ENCODE data around the gene GFRA1.
"Not testable (repeated sequence)": the region's sequence is repeated elsewhere in the genome, so short reads cannot be mapped to it uniquely, and the experiment has no call there.

The GFRA1 gene

DNA sequence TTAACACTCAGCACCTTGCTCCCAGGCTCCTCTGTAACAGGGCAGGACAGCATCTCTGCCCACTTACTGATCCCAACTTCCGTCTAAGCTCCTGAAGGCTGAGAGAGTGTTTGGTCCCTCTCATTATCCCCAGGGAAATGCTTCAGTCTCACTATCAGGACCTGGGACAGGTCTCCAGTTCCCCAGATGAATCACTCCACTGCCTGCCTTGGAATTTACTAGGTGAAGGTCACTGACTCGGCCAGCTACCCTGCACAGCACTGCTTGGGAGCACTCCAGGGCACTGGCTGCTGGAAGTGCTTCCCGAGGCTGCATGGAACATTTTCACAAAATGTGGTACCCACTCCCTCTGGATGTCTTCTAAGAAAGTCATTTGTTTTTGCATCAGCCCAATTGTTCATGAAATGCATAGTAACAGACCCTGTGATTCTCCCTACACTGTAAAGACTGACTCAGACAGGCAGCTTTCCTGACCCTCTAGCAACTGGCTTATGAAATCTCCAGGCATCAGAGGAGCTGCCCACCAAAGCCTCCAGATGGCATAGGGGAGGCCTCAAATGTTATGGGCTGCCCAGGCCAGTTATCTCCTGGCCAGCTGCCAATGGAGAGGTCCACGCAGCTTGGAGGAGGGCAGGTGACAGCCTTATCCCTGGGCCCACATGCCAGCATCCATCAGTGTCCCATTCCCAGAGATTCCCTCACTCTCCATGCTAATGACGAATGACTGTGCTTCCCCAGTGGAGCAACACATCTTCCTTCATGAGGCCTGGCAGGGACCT lies 89.1 kb downstream of the GFRA1 start:
- Histone ChIP-seq H3K9ac (ENCODE audit: low read depth, low read length) (no peak overlapping the region), H3K36me3 (ENCODE audit: insufficient read depth, low read length) (no peaks in the 10 kb centered on the region), H3K9me3 (ENCODE audit: control insufficient read depth, insufficient read depth, low read length) (no peaks in the 10 kb centered on the region), H3K4me1 (ENCODE audit: insufficient read depth, low read length) (no peaks in the 10 kb centered on the region)

DNA sequence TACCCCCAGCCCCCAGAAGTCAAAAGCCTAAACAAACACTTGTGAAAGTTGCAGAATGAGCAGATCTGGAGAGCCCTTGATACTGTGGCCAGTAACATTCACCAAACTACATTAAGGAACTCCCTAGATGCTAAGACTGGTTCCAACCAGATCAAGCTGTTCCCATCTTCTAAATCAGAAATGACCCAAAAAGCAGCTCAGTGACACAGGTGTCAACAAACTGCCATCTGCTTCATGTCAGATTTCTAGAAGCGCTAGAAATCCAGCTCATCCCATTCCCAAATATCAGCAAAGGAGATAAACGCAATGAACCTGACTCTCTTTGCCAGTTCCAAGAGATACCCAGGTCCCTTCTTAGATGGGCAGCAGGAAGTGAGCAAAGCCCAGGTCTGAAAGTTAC lies 90.6 kb downstream of the GFRA1 start:
- Histone ChIP-seq H3K9ac (ENCODE audit: low read depth, low read length) (no peak overlapping the region), H3K36me3 (ENCODE audit: insufficient read depth, low read length) (no peaks in the 10 kb centered on the region), H3K4me1 (ENCODE audit: insufficient read depth, low read length) (no peaks in the 10 kb centered on the region)

DNA sequence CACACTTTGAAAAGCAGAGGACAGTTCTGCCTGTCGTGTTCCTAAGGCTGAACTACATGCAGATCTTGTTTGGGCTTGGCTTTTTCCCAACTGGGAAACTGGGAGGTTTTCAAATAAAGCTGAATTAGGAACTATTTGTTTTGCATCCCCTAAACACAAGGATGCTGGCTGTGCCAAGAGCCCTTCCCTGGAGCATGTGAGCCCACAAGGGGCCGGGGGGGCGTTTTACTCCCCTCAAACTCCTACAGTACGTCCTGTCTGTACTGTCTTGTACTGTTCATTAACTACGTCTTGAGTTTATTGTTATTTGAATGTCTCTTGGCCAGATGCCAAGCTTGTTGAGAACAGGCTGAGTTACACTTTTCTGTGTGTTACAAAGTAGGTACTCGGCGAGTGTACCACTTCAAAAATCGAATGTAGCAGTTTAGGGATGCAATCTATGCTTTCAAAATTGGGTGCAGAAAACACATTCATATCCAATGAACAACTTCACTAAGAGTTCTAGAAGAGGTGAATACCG lies 94.9 kb downstream of the GFRA1 start:
- Histone ChIP-seq H3K36me3 (ENCODE audit: insufficient read depth, low read length) (no peaks in the 10 kb centered on the region), H3K4me1 (ENCODE audit: insufficient read depth, low read length) (no peaks in the 10 kb centered on the region), H3K9ac (ENCODE audit: low read depth, low read length) (no peak overlapping the region), H3K9me3 (ENCODE audit: control insufficient read depth, insufficient read depth, low read length) (no peaks in the 10 kb centered on the region)

More for the DNA sequence above, 90.6 kb downstream of the GFRA1 start:
- H3K9me3 ChIP-seq (ENCODE audit: control insufficient read depth, insufficient read depth, low read length): no peaks in the 10 kb centered on the region

DNA sequence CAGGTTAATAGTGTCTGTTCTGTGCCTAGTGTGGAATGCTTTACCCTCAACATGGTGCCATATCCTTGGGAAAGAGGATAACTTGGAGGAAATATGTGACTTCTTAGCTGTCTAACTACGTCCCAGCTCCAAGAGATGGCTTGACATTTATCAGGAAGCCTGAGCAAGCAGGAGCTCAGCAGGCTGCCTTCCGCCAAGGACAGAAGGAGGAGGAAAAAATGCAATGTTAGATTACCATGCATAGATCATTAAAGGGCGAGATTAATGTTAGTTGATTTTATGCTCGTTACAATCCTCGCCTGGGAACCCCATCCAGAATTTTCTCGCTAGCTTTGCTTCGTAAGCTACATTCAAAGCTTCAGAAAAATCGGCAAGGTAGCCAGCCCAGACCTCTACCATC lies 97.8 kb downstream of the GFRA1 start:
- Histone ChIP-seq H3K9me3 (ENCODE audit: control insufficient read depth, insufficient read depth, low read length) (no peaks in the 10 kb centered on the region), H3K4me1 (ENCODE audit: insufficient read depth, low read length) (peaks cover 3% of the 10 kb centered on the region; the same call in 1 of the 2 replicates), H3K9ac (ENCODE audit: low read depth, low read length) (no peak overlapping the region), H3K36me3 (ENCODE audit: insufficient read depth, low read length) (no peaks in the 10 kb centered on the region)

DNA sequence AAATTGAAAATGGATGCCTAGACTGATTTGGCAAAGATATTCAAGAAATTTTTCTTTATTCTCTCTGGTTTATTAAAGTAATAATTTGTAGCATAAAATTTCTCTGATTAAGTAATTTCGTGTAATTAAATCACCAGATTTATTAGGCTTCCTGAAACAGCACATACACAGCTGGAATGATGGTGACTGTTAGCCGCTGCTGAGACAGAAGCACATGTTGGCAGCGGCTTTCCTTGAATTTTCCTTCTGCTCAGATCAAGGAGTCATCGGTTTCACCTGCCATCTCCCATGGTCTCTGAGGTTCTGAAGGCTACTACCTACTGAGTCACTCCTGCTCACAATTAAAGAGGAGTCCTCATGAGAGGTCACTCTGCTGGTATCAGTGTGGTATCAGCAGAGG lies 101.5 kb downstream of the GFRA1 start:
- peaks cover 3% of the 10 kb centered on the region; the same call in 1 of the 2 replicates for H3K4me1 ChIP-seq (ENCODE audit: insufficient read depth, low read length)
- no peaks in the 10 kb centered on the region for H3K9me3 ChIP-seq (ENCODE audit: control insufficient read depth, insufficient read depth, low read length)
- no peak overlapping the region for H3K9ac ChIP-seq (ENCODE audit: low read depth, low read length)
- H3K36me3 ChIP-seq (ENCODE audit: insufficient read depth, low read length): no peaks in the 10 kb centered on the region

DNA sequence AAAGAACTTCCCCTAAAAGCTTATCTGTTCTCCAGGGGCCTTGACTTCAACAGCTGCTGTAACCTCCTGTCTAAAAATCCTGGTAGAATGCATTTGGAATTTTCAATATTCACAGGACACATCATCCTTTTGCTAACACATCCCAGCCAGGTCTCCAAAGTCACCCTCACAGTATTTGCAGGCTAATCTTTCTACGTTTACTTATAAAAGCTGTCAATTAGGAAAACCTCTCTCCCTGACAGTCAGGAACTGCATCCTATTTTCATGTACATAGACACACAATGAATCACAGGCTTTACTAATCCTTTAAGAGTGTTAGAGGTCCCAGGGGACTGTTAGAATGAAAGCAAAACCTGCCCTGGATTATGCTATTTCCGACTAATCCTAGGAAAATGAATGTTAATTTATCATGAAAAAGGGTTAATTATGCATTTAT lies 102.2 kb downstream of the GFRA1 start:
- no peak overlapping the region for H3K9ac ChIP-seq (ENCODE audit: low read depth, low read length)
- H3K9me3 ChIP-seq (ENCODE audit: control insufficient read depth, insufficient read depth, low read length): no peaks in the 10 kb centered on the region
- peaks cover 3% of the 10 kb centered on the region; the same call in 1 of the 2 replicates for H3K4me1 ChIP-seq (ENCODE audit: insufficient read depth, low read length)
- no peaks in the 10 kb centered on the region for H3K36me3 ChIP-seq (ENCODE audit: insufficient read depth, low read length)

DNA sequence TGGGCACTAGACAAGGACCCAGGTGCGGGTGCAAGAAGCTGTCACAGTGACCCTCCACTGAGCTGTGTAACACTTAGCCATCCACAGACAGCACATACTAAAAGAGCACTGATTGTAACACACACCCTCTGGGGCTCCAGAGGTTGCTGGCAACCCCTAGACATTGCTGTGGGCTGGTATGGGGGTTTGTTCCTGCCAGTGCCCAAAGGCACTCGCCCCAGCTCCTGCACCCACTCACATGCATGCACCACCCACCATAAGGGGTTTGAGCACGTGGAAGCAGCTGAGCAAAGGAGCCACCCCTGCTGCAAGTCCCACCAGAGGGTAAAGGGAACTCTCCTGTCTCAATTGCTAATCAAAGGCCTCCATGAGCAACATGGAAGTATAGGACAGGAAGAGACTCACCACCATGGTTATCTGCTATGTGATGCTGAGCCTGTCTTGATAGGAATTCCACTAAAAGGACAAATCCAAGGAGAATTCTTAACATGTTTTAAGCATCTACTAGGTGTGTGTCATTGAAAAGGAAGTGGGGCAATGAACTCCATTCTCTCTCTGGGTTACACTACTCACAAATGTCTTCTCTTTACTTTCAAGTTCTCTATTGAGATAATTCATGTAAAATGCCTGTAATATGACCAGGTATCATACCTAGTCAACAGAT lies 103.1 kb downstream of the GFRA1 start:
- Histone ChIP-seq H3K36me3 (ENCODE audit: insufficient read depth, low read length) (no peaks in the 10 kb centered on the region), H3K9ac (ENCODE audit: low read depth, low read length) (no peak overlapping the region), H3K9me3 (ENCODE audit: control insufficient read depth, insufficient read depth, low read length) (no peaks in the 10 kb centered on the region), H3K4me1 (ENCODE audit: insufficient read depth, low read length) (peaks cover 3% of the 10 kb centered on the region; the same call in 1 of the 2 replicates)

DNA sequence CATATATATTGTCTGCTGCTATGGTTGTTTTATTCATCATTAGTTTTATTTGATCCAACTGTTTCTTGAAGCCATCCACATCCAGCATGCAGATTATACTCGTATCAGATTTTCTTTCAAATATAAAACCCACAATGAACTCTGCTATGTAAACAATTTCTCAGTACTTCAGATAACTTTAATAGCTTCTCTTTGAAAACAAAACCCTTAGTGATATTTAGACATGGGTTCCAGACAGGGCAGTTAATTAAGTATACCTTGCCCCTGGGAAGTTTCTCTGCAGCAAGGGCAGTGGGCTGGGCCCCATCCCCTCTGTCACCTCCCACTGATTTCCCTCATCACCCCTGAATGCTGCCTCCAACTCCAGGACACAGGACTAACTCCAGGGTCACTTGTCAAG lies 104.3 kb downstream of the GFRA1 start:
- Histone ChIP-seq H3K36me3 (ENCODE audit: insufficient read depth, low read length) (no peaks in the 10 kb centered on the region), H3K9ac (ENCODE audit: low read depth, low read length) (no peak overlapping the region), H3K9me3 (ENCODE audit: control insufficient read depth, insufficient read depth, low read length) (no peaks in the 10 kb centered on the region), H3K4me1 (ENCODE audit: insufficient read depth, low read length) (peaks cover 3% of the 10 kb centered on the region; the same call in 1 of the 2 replicates)

DNA sequence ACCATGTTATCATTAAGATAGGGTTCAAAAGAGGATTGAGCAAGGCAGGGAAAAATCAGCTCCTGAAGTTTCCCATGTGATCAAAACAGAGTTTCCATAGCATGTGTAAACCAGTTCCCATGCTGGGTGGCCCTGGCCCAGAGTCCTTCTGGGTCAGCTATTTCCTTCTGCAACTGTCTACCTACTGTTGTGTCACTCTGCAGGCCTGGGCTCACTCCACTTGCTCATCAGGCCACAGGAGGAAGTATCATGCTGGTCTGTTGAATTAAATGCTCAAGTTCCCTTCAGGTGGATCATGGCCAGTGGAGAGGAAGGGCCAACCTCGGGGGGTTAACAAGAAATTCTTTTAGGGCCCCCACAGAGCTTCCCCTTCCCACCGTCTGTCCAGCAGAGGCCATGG lies 104.7 kb downstream of the GFRA1 start:
- H3K36me3 ChIP-seq (ENCODE audit: insufficient read depth, low read length): no peaks in the 10 kb centered on the region
- H3K9ac ChIP-seq (ENCODE audit: low read depth, low read length): no peak overlapping the region
- no peaks in the 10 kb centered on the region for H3K9me3 ChIP-seq (ENCODE audit: control insufficient read depth, insufficient read depth, low read length)
- peaks cover 3% of the 10 kb centered on the region; the same call in 1 of the 2 replicates for H3K4me1 ChIP-seq (ENCODE audit: insufficient read depth, low read length)

DNA sequence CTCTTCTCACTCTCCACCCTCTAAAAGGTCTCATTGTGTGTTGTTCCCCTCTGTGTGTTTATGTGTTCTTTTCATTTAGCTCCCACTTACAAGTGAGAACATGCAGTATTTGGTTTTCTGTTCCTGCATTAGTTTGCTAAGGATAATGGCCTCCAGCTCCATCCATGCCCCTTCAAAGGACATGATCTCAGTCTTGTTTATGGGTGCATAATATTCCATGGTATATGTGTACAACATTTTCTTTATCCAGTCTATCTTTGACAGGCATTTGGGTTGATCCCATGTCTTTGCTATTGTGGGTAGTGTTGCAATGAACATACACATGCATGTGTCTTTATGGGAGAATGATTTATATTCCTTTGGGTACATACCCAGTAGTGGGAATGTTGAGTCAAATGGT lies 107.1 kb downstream of the GFRA1 start:
- not testable (repeated sequence) for H3K4me1 ChIP-seq (ENCODE audit: insufficient read depth, low read length); H3K9ac ChIP-seq (ENCODE audit: low read depth, low read length); H3K9me3 ChIP-seq (ENCODE audit: control insufficient read depth, insufficient read depth, low read length); H3K36me3 ChIP-seq (ENCODE audit: insufficient read depth, low read length)

DNA sequence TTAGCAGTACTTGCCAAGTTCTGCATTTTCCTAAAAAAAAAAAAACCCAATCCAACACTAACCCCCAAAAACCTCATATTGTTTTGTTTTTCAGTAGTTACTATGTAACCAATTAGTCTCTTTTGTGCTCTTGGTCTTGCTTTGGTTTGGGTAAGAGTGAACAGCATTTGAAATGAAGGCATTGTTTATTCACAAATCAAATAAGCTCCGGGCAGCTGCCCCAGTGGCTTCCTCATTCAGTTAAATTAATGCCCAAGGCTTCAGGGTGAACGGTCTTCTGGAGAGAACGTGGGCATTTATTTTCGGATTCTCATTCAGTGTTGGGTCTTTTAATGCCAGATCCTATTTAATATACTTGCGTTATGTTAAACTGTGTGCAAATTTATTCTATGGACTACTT lies 108.7 kb downstream of the GFRA1 start:
- no peaks in the 10 kb centered on the region for H3K4me1 ChIP-seq (ENCODE audit: insufficient read depth, low read length)
- no peaks in the 10 kb centered on the region for H3K36me3 ChIP-seq (ENCODE audit: insufficient read depth, low read length)
- H3K9ac ChIP-seq (ENCODE audit: low read depth, low read length): no peak overlapping the region
- H3K9me3 ChIP-seq (ENCODE audit: control insufficient read depth, insufficient read depth, low read length): no peaks in the 10 kb centered on the region

DNA sequence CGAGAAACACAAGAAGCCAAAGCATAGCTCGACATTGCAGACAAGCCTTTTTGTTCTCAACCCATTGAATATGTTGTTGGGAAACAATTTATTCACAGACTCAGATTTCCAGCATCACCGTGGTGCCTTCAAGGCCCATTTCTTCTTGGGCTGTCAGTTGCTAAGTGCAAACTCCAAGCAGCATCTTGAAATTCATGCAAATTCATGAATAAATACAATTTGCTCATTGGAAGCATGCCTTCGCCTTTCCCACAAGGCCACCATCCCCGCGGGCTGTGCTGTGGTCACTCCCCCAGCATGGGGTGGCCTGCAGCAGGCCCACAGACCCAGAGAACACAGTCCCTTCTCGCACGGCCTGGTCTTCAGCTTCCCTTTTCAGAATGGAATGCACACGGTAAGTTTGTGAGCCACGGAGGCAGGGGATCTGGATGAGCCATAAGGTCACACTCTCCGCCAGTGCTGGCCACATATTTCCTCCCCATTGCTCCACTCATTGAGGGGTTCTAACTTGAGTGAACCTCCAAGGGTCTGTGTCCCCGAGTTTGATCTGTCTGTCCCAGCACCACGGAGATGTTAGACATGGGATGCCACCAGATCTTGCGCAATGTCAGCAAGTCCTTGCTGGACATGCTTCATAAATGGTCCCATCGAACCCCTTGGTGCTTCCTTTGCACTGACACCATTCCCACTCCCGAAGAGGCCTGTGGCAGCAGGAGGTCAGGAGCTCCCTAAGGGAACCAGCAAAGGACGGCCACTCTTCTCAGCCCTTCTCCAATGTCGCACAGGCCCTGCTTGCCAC lies 109.5 kb downstream of the GFRA1 start:
- H3K9ac ChIP-seq (ENCODE audit: low read depth, low read length): no peak overlapping the region
- H3K4me1 ChIP-seq (ENCODE audit: insufficient read depth, low read length): no peaks in the 10 kb centered on the region
- no peaks in the 10 kb centered on the region for H3K9me3 ChIP-seq (ENCODE audit: control insufficient read depth, insufficient read depth, low read length)
- no peaks in the 10 kb centered on the region for H3K36me3 ChIP-seq (ENCODE audit: insufficient read depth, low read length)

DNA sequence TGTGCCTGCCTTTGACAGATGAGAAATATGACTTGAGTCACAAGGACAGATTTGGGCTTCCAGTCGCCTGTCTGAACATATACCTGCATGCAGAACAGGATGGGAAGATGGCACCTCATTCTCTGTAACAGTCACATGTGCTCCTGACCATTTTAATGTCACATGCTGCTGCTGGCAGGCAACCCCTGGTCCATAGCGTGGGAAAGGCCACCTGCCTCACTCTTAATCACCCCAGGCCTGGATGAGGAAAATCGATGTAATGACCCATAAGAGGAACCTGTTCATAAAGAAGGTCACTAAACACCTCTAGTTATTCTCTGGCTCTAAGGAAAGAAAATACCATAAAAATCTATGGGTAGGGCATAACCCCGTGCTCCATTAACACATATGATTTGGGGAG lies 110.2 kb downstream of the GFRA1 start:
- H3K9ac ChIP-seq (ENCODE audit: low read depth, low read length): no peak overlapping the region
- H3K36me3 ChIP-seq (ENCODE audit: insufficient read depth, low read length): no peaks in the 10 kb centered on the region
- no peaks in the 10 kb centered on the region for H3K9me3 ChIP-seq (ENCODE audit: control insufficient read depth, insufficient read depth, low read length)
- H3K4me1 ChIP-seq (ENCODE audit: insufficient read depth, low read length): no peaks in the 10 kb centered on the region

DNA sequence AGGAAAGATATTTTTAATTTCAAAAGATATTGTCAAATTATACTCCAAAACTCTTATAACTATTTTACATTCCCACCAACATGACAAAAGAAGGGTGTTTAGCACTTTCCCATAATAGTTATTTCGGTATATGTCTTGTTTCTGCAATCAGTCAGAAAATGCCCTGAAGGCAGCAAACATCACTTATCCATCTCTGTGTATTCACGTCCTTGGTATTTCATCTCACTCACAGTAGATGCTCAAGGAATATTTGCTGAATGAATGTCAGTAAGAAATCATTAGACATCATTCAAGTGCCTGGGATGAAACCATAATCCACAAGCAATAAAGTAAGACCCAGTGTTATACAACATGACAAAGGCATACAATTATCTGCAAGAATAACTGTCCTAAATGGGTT lies 112.7 kb downstream of the GFRA1 start:
- Histone ChIP-seq H3K9me3 (ENCODE audit: control insufficient read depth, insufficient read depth, low read length) (no peaks in the 10 kb centered on the region), H3K9ac (ENCODE audit: low read depth, low read length) (no peak overlapping the region), H3K4me1 (ENCODE audit: insufficient read depth, low read length) (no peaks in the 10 kb centered on the region), H3K36me3 (ENCODE audit: insufficient read depth, low read length) (no peaks in the 10 kb centered on the region)

Measured in ES-I3 (cell line).